ENCODE data around the gene JDP2. TPM values are rescaled to one million over a fixed set of nuclear protein-coding genes. Genes with fewer than 3 reads are reported as not detected.

JDP2 gene
- total RNA-seq, 1 experiment from 2014 or later, result 42.4 TPM

- DNase-seq (ENCODE audit: extremely low read depth, low read depth), result no peak
Measured at GRCh38 chr14:75434138-75434889, 6.5 kb downstream of the JDP2 start.

GRCh38 chr14:75434890-75435248, 7.0 kb downstream of the JDP2 start:
- no peak for DNase-seq (ENCODE audit: extremely low read depth, low read depth)

GRCh38 chr14:75435473-75435872, 7.7 kb downstream of the JDP2 start:
- DNase-seq (ENCODE audit: extremely low read depth, low read depth), result no peak

DNA sequence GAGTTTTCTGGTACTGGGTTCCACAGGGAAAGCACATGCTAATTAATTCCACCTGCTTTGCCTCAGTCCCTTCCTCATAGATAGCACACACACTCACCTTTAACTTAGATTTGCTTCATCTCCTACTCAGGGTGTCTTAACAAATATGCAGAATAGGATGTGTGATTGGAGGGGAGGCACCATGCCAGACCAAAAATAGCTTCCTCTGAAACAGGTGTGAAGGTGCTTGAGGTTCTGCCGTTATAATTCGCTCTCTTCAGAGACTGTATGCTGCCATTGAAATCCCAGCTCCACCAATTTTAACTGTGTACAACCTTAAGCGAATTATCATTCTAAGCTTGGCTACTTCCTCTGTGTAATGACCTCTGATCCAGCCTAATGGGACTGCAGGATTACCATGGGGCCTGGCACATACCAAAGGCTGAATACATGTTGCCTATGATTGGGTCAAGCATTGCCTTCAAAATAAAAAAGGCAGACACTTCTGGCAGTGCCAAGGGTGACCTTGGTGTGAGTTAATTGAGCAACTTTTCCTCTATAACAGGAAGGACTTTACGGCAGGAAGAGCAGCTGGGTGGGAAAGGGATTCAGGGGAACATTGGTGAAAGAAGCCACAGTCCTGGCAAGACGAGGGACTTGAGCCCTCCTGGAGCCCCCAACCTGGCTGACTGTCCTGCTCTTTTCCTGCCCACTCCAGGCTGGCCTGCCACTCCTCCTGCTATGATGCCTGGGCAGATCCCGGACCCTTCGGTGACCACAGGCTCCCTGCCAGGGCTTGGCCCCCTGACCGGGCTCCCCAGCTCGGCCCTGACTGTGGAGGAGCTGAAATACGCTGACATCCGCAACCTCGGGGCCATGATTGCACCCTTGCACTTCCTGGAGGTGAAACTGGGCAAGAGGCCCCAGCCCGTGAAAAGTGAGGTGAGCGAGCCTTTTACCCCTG, 9.7 kb downstream of the JDP2 start:
- no peak for DNase-seq (ENCODE audit: extremely low read depth, low read depth)

DNA sequence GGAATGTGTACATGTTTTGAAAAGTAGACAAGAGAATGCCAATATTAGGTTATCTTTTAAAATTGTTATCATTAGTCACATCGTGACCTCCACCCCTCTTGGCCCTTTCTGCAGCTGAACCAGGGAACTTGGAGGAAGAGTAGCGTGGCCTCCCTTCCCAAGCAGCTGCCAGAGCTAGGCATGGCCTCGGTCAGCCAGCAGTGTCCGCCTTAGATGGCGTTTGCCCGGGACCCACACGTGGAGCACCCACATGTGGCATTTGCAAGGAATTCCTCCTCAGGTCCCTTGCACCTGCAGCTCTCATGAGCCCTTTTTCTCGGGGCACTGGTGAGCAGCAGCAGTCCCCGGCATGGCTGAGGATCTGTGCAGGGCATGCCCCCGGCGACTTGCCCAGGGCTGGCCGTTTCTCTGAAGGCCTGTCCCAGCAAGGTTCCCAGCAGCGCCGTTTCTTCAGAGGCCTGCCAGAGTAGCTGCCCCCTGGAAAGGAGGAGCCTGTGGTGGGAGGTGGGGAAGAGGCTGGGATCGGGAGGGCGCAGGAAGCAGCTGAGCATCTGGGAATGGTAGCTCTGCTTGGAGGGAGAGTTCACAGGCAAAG, 10.8 kb downstream of the JDP2 start:
- no peak for DNase-seq (ENCODE audit: extremely low read depth, low read depth)

GRCh38 chr14:75439989-75440388, 12.2 kb downstream of the JDP2 start:
- DNase-seq (ENCODE audit: extremely low read depth, low read depth), result no peak

DNA sequence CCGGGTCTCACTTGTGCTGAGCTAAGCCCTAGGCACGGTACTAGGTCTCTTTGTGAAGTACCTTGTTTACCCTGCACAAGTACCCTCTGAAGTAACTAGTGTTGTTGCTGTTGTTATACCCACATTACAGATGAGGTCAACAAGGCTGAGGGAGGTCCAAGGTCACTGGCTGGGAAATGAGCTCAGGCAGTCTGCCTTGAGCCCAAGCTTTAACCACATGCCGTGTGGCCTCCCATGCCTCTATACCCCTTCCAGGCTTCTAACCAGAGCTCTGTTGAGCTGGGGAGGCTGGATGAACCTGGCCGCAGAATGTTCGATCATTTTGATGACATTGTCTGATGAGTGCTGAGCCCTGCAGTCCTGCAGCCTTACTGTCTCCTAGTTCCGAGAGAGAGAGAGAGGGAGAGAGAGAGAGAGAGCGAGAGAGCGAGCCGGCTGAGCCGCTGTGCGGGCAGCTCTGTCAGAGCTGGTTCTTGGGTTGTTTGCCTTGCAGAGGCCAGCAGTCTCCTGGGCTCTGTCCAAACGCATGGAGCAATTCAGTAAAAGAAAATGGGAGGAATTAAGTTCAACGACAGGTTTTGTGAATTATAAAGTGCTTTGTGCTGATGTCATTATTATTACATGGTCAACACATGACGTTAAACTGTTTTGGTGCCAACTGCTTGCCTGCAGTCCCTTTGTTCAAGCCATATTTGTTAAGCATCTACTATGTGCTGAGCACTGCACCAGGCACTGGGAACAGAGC, 13.1 kb downstream of the JDP2 start:
- no peak for DNase-seq (ENCODE audit: extremely low read depth, low read depth)

DNA sequence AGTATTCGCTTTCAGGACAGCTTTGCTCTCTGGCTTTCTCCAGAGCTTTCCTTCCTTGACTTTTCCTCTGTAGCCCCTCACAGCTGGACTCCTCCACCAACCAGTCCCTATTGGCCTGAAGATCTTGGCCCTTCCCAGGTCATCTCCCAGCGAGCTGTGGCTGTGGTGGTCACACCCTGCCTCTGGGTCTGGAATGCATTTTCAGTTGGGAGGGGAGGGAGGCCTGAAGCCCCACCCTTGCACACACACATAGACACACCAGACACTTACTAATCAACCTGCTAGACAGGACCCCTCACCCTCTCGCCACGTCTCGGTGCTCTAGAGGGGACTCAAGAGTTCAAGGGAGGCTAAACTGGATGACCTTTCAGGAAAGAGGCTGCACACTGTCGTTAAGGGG, 13.9 kb downstream of the JDP2 start:
- DNase-seq (ENCODE audit: extremely low read depth, low read depth), result no peak

GRCh38 chr14:75442166-75442565, 14.3 kb downstream of the JDP2 start:
- DNase-seq (ENCODE audit: extremely low read depth, low read depth), result no peak

- no peak for DNase-seq (ENCODE audit: extremely low read depth, low read depth)
Measured at GRCh38 chr14:75442642-75443041, 14.8 kb downstream of the JDP2 start.

- DNase-seq (ENCODE audit: extremely low read depth, low read depth), result no peak
Measured at GRCh38 chr14:75443203-75443969, 15.6 kb downstream of the JDP2 start.

DNA sequence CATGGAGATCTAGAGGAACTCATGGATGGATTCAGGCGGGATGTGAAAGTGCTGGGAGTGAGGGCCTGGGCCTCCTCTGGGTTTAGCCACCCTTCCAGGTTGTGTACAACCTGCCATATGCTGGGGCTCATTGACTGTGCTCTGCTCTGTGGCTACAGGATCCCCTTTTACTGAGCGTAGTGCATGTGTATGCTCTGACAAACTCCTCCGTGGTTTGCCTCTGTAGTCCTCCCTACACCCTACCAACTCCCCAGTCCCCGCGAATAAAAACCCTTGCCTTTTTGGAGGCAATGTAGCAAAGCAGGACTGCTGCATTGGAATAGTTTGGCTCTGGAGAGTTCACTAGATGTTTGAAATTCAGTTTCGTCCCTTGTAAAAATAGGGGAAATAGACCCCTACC, 17.4 kb downstream of the JDP2 start:
- DNase-seq (ENCODE audit: extremely low read depth, low read depth), result no peak

DNA sequence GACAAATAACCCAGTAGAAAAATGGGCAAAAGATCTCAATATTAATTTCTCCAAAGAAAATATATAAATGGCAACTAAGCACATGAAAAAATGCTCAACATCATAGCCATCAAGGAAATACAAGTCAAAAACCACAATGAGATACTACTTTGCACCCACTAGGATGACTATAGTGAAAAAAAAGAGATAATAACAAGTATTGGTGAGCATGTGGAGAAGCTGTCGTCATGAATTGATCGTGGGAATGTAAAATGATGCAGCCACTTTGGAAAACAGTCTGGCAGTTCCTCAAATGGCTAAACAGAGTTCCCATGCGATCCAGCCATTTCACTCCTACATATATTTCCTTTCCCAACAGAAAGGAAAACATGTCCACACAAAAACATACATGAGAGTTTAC, 18.1 kb downstream of the JDP2 start:
- DNase-seq (ENCODE audit: extremely low read depth, low read depth), result no peak

DNA sequence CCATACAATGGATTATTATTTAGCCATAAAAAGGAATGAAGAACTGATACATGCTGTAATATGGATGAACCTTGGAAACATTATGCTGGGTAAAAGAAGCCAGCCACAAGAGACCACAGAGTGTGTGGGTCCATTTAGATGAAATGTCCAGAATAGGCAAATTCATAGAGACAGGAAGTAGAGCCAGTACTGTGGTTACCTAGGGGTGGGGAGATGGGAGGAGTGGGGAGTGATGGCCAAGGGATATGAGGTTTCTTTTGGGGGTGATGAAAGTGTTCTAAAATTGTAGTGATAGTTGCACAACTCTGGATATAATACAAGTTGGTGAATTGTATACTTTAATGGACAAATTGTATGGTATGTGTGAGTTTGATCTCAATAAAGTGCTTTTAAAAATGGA, 18.6 kb downstream of the JDP2 start:
- DNase-seq (ENCODE audit: extremely low read depth, low read depth), result no peak

DNA sequence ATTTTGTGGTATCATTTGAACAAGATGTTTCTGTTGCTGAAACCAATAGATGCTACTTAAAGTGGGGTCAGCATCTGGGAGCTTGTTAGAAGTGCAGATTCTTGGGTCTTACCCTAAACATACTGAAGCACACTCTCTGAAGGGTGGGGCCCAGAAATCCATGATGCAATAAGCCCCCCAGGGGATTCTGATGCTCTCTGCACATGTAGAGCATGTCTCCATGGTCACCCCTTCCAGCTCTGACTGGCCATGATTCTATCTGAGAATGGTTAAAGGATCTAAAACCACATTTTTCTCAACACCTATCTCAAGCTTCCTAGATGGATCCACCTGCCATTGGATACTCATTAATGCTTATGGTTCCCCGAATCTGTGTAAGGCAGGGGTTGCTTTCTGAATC, 20.4 kb downstream of the JDP2 start:
- no peak for DNase-seq (ENCODE audit: extremely low read depth, low read depth)

DNA sequence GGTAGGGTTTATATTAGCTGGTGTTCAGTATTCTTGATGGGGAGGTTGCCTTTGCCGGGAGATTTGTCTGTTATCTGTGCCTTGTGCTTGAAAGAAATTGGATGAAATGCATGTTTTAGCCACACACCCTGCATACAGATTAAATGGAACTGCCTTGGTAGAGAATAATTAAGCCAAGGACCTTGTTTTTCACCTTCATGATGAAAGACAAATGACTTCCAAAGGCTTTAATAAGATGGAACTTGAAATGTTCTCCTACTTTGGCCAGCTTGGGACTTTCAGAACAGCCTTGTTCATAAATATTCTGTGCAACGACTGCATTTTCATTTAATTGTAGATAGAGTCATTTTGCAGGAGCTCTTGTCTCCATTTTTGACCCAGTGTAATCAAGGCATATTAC, 21.2 kb downstream of the JDP2 start:
- DNase-seq (ENCODE audit: extremely low read depth, low read depth), result no peak

DNA sequence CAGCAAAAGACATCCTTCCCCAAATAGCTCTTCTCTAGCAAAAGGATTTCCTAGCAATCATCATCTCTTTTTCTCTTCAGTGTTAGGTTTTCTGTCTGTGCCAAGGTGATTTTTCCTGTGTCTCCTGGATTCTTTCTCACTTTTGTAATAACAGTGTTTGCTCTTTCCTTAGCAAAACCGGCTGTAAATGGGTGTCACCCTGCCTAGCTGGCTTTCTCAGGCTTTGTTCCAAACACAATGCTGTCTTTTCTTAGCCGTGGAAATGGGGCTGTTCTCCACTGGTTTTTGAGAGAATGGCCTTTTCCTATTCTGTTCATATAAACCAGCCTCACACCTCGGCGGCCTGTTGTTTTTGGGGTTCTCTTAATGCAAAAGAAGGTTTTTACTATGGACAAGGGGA, 21.9 kb downstream of the JDP2 start:
- no peak for DNase-seq (ENCODE audit: extremely low read depth, low read depth)

GRCh38 chr14:75450381-75451276, 22.8 kb downstream of the JDP2 start:
- no peak for DNase-seq (ENCODE audit: extremely low read depth, low read depth)

DNA sequence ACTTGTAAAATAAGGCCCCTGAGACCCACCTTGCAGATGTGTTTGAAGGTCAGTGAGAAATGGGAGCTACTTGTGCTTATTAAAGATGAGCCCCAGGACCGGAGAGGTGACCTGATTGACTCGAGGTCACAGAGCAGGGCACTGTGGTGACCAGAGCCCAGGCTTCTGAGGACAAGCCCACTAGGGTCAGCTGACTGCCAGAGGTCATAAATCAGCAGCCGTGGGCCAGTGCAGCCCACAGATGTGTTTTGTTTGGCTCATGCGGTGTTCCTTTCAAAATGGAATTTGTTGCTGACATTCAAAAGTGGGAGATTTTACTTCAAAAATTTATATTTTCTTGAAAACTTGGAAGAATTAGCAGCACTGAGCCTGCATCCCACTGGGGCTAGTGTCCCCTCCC, 24.5 kb downstream of the JDP2 start:
- no peak for DNase-seq (ENCODE audit: extremely low read depth, low read depth)
